NCI-H446 (cell line): Measurements from ENCODE around the gene CCDC78.
"Not testable (repeated sequence)": the region's sequence is repeated elsewhere in the genome, so short reads cannot be mapped to it uniquely, and the experiment has no call there.

Experiments used
- DNase-seq, 2 experiments: peaks; one replicate each; lab custom pipeline; 2025; lab: John Stamatoyannopoulos, UW

The CCDC78 gene

DNA sequence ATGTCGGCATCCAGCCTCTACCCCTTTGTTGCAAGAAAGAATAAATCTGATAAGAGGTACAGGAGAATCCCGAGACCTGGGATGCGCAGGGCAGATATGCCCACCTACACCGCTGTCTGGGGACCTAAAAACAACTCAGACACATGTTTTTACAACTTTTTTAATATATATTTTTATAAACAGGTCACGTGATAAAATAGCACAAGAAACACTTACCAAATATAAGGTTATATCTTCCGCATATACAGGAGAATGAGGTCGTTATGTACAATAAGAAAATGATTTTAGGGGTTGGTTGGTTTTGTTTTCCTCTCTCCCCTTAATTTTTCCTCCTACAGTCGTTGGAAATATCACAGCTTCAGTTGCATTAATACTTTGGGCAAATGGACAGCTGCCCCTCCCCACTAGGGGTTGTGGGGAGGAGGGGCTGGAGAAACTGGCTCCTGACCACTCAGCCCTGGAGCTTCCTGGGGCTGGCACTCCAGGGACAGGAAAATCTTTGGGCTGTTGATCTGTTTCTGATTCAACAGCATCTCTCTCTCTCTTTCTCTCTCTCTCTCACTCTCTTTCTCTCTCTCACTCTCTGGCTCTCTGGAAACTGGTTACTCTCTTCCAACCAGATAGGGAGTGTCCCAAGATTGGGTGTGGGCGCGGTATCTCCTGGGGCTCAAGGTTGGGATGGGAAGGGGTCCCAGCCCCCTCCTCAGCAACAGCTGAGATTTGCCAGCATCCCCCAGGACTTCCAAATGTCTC lies 33.7 kb downstream of the CCDC78 start:
- DNase-seq = no peak

DNA sequence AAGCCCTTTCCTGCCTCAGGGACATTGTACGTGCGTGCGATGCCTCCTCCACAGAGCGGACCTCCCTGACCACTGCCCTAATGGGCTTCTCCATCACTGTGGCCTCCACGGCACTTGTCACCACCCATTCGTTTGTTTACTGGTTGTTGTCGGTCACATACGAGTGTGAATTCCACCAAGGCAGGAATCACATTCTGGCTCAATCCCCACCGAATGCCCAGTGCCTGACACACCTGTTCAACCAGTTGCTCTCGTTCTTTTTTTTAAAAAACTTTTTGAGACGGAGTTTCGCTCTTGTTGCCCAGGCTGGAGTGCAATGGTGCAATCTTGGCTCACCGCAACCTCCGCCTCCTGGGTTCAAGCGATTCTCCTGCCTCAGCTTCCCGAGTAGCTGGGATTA lies 35.0 kb downstream of the CCDC78 start:
- not testable (repeated sequence) for DNase-seq

DNA sequence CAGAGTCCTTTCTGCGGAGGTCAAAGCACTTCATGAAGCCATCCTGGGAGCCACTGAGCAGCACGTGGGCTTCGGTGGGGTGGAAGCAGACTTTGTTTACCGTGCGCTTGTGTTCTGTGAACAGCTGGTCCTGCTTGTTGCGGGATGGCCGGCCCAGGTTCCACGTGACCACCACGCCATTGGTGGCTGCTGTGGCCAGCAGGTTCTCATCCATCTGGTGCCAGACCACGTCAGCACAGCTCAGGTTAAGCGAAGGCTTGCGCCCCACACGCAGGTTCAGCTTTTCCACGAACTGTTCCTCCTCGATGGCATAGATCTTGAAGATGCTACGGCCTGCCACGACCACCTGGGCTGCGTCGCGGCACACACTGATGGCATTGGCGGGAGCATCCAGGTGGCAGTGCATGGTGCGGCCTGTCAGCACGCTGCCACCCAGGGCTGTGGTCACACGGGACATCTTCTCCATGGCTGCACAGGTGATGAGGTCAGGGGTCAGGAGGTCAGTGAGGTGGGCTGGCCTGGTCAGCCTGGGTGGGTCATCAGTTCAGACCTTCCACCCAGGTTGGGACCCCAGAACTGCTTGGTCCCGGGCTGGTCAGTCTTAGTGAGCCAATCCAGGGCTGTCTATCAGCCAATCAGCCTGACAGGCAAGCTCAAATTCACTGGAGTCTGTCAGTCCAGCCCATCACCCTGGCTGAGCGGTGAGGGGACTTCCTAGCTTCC lies 36.9 kb downstream of the CCDC78 start:
- DNase-seq = no peak

DNA sequence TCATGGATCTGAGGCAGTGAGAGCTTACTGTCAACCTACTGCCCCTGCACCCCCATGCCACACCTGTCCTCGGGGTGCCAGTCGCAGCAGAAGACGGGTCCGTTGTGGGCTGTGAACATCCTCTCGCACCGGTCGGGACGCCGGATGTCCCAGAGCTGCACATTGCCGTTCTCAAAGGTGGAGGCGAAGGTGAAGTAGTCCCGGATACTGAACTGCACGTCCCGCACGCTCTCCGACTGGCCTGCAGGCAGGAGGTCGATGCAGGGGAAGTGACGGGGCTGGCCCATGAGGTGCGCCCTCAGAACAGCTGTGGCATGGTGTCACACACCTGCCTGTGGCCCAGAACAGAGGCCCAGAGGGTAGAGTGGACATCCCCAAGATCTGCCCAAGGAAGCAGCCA lies 38.7 kb downstream of the CCDC78 start:
- no peak for DNase-seq

DNA sequence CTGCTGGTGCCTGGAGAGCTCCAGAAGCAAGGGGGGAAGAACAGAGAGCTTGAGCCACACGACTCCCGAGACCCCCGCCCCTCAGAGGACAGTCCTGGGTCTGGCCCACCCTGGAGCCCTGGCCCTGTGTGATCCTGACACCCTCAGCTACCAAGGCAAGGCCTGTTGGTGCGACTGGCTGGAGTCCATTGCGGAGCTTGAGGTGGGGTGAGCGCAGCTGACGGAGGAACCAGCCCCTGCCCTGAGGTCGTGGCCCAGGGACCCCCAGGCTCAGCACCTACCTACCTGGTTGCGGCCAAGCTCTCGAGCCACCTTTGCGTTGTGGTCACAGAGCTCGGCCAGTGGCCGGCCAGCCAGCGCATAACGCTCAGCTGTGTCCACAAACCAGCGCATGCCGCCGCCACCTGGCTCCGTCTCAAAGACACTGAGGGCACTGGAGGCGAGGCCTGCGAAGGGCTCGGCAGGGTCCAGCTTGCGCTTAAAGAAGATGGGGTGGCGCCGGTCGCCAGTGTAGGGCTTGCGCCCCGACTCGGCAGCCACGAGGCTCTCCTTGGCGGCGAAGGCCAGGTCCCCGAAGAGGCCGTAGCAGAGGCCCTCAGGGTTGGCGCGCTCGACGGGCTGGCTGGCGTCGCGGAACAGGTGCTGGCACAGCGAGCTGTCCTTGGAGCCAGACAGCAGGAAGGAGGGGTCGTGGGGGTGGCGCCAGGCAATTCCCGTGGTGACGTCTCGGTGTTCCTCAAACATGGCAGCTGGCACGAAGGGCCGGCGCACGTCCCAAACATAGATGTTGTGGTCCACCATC lies 39.6 kb downstream of the CCDC78 start:
- no peak for DNase-seq

DNA sequence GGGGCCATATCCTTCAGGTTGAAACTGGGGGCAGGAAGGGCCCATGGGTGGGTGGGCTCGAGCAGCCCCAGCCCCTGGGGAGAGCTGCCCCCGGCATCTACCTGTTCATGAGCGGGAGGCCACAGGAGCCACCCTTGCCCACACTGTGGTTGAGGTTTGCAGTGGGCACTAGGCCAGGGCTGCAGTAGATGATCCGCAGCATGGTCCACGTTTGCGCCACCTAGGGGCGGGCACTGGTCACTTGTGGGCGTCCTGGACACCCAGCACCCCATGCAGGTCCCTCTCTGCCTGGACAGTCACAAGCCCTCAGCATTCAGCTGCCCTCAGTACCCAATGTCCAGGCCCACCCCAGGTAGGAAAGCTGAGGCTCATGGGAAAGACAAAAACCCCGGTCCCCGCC lies 40.3 kb downstream of the CCDC78 start:
- peak in 1 of 2 experiments; percentile 27 for DNase-seq

DNA sequence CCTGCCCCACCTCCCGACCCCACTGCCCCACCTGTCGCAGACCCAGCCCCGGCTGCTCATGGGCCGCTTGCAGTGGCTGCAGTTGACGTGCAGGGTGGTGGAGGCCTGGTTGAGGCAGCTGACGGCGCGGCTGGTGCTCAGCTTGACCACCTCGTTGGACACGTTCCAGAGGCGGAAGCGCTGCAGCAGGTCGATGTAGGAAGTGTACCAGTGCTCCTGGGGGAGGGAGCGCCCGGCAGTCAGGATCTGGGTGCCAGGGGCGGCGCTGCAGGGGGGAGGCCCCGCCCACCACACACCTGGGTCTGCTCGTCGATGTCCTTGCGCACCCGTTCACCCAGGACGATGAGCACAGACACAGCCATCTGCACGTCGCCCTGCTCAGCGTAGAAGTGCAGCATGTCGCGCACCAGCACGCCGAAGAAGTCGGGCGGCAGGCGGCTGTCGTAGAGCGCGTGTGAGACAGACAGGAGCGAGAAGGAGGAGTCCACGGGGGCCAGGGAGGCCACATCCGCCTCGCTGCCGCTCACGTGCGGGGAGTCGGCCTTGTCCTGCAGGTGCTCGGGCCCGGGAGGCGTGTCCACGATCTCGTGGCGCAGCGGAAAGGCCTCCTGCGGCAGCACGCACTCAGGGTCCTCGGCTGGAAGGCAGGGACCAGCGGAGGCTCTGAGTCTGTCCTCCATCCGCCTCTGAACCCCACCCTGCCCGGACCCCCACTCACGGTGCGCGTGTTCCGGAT lies 41.1 kb downstream of the CCDC78 start:
- DNase-seq = no peak

DNA sequence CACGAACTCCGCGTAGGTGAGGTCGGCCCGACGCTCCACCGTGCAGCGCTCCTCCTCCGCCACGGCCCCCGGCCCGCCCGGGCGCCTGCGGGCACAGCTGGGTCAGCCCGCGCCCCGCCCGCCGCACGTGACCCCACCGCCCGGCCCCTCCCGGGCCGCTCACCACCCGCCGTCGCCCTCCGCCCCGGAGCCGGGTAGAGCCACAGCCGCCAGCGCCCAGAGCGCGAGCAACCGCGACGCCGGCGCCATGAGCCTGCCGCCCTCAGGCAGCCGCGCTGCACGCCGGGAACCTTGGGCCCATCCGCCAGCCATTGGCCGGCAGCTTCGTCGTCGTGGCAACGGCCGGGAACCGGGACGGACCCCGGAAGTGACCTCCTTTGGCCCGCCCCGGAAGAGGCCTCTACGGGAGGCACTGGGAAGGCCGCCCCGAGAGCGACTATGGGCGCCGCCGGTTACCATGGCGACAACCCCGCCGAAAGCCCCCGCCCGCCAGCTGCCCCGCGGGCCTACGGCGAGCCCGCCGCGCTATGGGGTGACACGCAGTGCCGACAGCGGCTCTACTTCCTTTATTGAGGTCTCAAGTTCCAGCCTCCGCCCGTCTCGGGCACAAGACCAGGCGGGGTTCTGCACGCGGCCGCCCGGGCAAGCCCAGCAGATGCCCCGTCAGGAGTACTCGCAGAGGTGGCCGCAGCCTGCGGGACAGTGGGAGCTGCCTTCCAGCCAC lies 42.0 kb downstream of the CCDC78 start, which contains the start of gene JMJD8:
TSS of gene JMJD8 (minus strand) at position 264 of the 724 bp plus-strand sequence. CDS start at position 249, 15 bp downstream.
- peak; percentile 82 to 97 for DNase-seq

DNA sequence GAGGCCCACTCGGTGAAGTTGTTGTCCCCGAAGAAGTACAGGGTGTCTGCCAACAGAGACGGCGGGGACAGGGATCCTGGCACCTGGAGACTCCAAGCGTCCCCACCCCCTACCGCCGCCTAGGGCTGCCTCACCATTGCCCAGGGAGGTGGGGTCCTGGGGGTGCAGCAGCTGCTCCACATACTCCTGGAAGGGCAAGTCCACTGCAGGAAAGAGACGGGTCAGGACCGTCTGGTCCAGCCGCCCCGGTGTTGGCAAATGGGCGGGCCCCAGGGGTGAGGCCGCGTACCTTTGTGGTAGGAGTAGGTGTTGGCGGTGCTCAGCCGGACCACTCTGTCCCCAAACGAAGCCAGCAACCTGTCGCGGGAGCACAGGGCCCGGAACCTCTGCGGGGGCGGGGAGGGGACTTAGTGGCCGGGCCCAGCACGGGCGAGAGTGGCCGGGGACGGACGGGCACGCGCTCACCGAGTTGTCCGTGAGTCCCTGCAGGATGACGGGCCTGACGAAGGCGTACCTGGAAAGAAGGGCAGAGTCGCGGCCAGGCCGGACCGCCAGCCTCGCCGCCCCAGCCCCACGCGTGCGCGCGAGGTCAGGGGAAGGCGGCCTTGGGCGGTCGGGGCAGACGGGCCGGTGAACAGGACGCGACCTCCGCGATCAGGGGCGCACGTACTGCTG lies 42.7 kb downstream of the CCDC78 start:
- no peak for DNase-seq

DNA sequence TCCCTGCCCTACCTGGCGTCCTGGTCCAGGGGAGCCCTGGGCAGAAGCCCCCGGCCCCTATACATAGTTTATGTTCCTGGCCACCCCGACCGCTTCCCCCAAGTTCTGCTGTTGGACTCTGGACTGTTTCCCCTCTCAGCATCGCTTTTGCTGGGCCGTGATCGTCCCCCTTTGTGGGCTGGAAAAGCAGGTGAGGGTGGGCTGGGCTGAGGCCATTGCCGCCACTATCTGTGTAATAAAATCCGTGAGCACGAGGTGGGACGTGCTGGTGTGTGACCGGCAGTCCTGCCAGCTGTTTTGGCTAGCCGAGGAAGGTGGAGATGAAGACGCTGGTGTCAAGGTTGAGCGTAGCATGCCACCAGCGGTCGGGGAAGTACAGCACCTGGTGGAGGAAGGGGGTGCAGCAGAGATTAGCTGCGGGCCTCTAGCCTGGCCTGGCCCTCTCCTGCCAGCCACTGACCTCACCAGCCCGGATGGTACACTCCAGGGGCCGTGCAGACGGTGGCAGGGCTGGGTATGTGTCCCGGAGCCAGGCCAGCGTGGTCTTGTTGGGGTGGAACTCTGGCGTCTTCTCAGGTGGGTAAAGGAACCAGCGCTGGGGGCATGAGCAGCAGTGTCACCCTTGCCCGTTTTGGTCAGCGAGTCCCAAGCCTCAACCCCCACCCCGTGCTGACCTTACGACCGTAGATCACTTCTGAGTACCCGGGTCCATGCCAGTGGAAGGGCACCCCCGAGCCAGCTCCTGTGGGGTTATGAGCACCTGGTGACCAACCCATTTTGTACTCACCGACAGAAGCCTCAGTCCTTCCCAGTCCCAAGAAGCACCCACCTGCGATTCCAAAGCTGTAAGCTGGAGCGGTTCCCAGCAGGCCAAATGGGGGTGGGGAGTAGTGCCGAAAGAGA lies 43.5 kb downstream of the CCDC78 start:
- no peak for DNase-seq

DNA sequence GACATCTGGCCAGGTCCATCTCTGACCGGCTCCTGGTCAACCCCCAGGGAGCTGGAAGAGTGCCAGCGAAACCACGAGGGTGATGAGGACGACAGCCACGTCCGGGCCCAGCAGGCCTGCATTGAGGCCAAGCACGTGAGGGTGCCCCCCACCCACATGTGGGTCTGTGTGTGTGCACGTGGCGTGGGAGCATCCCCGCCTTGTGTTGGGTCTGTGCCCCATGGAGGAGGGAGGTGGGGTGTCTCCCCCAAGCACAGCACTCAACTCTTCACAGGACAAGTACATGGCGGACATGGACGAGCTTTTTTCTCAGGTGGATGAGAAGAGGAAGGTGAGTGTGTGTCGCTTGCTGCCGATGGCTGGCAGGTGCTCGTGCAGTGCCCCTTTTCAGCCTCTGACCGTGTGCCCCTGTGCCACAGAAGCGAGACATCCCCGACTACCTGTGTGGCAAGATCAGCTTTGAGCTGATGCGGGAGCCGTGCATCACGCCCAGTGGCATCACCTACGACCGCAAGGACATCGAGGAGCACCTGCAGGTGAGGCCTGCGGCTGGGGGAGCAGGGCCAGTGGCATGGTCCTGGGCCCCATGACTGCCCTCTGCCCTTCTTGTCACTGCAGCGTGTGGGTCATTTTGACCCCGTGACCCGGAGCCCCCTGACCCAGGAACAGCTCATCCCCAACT lies 44.4 kb downstream of the CCDC78 start:
- DNase-seq = no peak

DNA sequence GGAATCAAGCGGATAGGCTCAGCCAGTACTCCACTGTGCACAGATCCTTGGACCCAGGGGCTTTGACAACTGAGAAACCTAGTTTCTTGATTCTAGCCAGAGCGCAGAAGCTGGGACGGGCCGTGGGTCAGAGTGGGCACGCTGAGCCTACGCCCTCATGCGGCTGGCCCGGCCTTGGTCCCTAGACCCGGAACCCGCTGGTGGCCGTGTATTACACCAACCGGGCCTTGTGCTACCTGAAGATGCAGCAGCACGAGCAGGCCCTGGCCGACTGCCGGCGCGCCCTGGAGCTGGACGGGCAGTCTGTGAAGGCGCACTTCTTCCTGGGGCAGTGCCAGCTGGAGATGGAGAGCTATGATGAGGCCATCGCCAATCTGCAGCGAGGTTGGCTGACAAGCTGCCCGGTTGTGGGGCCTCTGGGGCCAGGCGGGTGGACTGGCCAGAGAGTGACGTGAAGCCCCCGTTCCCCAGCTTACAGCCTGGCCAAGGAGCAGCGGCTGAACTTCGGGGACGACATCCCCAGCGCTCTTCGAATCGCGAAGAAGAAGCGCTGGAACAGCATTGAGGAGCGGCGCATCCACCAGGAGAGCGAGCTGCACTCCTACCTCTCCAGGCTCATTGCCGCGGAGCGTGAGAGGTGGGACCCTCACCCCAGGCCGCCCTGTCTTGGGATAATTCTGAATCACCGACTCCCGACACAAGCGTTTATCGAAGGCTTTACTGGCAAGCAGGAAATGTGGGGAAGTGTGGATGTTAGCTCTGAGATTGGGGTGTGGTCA lies 45.1 kb downstream of the CCDC78 start:
- peak; percentile 20 to 56 for DNase-seq

DNA sequence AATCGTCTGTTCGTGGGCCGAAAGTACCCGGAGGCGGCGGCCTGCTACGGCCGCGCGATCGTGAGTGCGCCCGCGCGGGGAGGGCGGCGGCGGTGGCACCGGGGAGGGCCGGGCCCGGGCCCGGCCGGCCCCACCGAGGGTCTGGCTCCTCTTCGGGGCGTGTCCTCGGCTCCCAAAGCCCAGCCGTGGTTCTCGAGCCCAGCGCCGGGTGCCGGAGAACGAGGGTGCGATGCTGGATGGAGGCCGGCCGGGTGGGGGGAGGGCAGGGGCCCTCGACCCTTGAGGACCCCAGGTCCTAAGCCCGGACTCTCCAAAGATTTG lies 45.7 kb downstream of the CCDC78 start:
- DNase-seq = no peak

DNA sequence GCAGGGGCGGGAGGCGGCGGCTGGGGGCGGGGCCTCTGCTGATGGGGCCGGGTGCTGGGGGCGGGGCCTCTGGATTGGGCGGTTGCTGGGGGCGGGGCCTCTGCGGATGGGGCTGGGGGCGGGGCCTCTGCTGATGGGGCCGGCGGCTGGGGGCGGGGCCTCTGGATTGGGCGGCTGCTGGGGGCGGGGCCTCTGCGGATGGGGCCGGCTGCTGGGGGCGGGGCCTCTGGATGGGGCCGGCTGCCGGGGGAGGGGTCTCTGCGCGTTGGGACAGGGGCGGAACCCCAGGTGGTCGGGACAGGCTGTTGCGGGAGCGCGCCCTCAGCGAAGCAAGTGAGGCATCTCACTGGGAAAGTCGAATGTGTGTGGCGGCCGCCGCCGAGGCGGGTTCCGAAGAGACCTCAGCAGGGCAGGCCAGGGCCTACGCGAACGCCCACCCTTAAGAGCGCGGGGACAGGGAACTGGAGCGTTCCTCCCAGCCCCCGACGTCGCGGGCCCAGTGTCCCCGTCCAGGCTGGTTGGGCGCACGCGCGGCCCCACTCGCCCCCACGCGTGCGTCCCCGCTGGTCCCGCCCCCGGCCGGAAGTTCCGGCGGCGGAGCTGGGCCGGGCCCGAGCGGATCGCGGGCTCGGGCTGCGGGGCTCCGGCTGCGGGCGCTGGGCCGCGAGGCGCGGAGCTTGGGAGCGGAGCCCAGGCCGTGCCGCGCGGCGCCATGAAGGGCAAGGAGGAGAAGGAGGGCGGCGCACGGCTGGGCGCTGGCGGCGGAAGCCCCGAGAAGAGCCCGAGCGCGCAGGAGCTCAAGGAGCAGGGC lies 46.2 kb downstream of the CCDC78 start, which contains the start of gene STUB1:
TSS of gene STUB1 (plus strand) at position 597 of the 811 bp plus-strand sequence. CDS start at position 713, 116 bp downstream.
- peak; percentile 78 to 92 for DNase-seq

DNA sequence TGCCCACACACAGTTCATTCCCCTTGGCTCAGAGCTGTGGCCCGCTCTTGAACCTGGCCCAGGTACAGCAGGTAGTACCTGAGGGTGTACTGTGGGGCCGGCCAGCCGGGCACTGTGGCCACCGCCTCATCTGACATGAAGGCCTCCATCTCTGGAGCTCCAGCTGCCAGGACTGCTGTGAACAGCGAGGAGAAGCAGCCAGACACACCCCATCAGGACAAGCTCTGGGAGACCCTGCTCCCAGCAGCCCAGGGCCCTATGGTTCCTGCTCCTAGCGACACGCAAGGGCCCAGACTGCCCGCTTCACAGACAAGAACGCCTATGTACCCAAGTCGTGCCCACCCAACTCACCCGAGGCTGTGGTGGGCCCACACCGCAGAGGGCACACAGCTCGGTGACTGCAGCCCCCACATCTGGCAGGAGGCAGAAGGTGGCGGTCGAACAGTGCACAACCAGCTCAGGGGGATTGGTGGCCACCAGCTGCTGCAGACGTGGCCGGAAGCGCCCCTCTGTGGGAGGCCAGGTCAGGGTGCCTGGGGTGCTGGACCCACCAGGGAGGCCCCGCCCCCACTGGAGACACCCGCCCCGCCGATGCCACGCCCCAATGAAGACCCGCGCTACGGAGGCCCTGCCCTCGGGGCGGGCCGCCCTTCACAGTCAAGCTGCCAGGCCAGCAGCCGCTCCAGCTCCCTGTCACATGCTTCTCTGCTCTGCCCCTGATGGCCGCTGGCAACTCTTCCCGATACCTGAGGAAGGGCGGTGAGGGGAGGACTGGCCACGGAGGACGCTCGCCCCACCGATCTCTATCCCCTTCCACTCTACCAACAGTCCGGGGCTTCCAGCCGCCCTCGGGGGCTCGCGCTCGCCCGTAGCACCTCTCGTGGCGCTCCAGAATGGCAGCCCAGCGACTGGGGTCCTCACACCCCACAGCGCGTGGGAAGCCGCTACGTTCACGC lies 47.1 kb downstream of the CCDC78 start:
- DNase-seq = peak; percentile 44 to 87

DNA sequence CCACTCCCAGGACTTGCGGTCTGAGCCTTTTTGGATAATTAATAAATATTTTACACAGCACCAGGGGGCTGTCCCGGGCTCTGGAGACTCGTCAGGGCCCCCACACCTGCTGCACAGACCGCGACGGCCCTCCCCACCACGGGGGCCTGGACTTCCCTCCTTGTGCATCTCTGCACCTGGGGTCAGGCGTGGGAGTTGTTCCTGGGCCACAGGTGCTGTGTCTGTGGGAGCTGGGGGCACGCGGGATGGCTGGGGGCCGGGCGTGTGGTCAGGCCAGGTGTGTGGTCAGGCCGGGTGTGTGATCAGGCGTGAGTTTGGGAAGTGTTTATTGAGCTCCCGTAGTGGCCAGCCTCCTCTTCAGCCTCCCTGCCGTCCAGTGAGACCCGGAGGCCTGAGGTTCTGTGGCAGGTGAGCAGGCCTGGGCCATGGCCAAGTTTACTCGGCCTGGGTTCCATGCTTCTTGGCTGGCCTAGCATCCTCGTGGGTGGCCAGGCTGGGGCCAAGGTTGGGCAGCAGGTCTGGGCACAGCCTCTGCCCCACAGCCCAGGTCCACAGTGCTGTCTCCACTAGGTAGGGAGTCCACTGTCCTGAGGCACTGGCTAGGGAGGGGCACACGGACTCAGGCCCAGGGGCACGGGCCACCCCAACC lies 47.9 kb downstream of the CCDC78 start:
- DNase-seq = no peak
